LNCAP (cell line): ENCODE measurements around the gene MACROH2A1.

Experiments used
- TF ChIP-seq, protein P1 (sequence below): fragments of 450-650 bp; IDR thresholded peaks from 2 replicates; pipeline ENCODE4 v1.5.1; 2017; ENCODE audit warnings: mild to moderate bottlenecking

MACROH2A1 gene

DNA sequence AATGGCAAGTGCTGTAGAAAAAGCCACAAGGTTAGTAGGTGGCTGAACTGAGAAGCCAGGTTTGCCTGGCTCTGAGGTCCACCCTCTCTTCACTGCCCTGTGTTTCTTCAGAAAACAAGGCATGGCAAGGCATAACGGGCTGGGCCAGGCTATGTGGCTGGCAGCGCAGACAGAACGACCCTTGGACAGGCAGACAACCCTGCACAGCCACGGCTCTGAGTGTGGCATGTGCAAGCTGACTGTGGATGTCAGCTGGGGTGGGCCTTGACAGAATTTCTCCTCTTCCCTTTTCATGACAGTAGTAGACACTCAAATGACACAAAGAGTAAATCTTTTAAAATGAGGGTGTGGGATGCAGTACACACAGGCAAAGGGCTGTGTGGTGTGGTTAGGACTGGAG is 81.7 kb downstream of the MACROH2A1 start:
- TF ChIP-seq, protein P1, sequence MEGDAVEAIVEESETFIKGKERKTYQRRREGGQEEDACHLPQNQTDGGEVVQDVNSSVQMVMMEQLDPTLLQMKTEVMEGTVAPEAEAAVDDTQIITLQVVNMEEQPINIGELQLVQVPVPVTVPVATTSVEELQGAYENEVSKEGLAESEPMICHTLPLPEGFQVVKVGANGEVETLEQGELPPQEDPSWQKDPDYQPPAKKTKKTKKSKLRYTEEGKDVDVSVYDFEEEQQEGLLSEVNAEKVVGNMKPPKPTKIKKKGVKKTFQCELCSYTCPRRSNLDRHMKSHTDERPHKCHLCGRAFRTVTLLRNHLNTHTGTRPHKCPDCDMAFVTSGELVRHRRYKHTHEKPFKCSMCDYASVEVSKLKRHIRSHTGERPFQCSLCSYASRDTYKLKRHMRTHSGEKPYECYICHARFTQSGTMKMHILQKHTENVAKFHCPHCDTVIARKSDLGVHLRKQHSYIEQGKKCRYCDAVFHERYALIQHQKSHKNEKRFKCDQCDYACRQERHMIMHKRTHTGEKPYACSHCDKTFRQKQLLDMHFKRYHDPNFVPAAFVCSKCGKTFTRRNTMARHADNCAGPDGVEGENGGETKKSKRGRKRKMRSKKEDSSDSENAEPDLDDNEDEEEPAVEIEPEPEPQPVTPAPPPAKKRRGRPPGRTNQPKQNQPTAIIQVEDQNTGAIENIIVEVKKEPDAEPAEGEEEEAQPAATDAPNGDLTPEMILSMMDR, result no peak

DNA sequence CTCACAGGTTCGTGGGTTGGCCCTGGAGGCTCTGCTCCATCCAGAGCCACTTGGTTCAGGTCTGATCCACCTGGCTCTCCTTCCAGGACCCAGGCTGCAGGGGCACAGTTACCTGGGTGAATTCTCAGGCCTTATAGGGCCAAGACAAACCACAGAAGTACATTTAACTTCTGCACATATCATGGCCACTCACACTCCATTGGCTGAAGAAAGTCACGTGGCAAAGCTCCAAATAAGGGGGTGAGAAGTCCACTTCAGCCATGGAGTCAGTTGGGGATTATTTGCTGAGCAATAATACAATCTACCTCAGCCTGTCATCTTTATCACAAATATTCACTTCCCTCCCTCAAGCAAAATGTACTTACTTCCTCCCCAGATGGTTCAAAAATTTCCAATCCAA is 83.6 kb downstream of the MACROH2A1 start:
- TF ChIP-seq, protein P1, result no peak

DNA sequence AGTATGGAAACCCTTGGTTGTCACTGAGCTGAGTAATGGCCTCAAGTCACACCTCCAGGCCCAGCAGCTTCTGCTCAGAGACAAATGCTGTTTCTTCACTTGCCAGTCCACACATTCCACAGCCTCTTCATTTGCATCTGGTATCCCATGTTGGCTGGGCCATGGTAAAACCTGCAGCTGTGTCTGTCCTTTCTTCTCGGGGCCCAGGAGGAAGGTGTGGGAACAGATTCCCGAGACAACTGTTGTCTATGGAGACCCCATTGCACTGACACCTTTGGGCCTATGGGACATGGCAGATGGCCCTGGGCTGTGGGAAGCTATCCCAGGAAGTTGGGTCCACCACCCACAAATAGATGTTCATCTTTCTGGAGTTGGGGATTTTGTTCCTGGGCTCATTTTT is 85.1 kb downstream of the MACROH2A1 start:
- TF ChIP-seq, protein P1, result no peak

DNA sequence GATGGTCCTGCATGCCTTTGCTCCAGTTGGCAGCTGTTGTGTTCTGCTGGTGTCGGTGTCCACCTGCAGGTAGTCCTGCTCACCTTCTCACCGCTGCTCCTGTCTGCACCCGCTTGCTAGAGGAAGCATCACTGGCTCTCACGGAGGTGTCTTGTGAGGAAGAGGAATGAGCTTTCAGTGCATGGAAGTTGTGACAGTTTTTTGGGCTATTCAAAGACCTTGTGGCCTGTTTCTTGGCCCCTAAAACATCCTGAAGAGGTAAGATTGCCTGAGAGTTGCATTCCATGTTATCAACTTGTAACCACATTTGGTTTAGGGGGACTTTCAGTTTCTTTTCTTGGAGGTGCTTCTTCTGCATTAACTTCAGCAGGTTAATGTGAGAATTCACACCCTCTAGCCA is 85.6 kb downstream of the MACROH2A1 start:
- TF ChIP-seq, protein P1, result no peak

DNA sequence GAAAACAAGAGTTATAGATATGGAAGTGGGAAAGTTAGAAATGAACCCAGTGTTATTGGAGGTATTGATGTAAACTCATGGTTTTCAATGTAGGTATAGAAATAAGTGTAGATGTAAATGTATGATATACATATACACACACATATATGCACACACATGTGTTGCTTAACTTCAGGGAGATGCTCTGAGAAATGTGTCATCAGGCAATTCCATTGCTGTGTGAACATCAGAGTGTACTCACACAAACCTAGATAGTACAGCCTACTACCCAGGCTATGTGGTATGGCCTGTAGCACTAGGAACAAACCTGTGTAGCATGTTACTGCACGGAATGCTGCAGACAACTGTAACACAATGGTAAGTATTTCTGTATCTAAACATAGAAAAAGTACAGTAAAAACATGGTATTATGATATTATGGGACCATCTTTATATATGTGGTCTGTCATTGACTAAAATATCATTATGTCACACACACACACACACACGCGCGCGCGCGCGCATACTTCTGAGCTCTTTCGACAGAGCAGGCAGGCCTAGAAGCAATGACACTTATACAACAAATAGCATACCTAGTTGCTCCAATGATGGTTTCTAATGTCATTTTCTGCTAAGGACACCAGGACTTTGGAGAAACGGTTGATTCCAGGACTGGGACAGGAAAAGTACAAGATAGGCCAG is 86.6 kb downstream of the MACROH2A1 start:
- TF ChIP-seq, protein P1, result no peak

DNA sequence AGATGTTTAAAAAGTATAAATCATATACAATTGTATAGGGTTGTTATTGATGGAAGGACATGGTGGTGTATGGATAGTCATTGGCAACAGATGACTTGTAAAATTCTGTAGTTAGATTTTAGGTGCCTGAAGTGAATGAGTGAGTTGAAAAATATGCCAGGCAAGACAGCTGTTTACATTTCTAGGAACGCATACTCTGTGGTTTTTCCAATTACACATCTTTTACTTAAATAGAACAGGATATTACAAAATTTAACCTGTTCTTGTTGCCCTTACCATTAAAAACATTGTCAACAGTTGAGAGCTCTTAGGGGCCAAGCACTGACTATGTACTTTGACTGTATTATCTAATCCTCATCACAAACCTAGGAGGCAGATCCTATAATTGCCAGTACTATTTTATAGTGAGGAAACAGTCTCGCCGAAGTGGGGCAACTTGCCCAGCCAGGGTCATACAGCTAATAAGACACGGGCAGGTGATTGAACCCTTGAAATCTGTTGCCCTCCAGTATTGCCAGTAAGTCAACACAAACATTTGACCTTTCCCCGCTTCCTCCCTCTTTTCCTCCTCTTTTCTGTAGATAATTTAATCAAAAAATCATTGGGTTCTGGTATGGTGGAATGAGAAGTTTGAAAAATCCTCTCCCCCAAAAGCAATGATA is 88.6 kb downstream of the MACROH2A1 start:
- TF ChIP-seq, protein P1, result no peak

DNA sequence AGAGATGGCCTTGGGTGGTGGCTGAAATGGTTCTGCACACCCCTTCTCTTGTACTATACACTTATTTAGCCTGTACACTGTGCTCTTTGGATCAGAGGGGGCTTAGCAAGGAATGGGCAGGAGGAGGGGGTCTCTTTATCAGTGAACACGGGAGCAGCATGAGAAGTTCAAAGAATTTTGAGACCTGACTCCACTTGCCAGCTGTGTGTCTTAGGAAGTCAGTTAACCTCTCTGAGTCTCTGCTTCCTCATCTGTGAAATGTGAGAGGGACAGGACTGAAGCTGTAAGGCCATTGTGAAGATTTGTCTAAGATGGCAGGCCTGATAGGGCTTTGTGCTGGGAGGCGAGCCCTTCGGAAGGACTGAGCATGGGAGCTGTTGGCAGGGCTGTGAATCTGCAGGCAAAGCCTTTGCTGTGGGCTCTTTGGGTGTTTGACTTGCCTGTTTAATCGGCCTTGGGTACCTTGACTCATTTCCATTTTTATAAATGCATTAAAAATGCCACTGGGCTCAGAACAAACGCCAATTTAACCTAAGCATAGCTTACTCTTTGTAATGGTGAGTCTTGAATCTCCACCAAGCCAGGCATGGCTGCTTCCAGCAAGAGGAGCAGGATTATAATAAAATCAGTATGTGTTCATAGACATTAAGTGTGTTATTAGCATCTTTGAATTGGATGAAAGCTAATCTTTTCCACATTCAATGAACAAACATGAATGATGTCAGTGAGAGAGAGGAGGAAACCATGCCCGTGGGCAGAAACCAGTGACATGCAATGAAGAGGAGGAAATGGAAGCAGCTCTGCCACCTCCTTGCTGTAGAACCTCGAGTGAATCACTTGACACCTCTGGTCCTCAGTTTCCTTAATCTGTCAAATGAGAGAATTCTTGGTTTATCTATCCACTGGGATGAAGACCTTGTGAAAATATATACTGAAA is 89.4 kb downstream of the MACROH2A1 start:
- TF ChIP-seq, protein P1, result no peak
